ENCODE data around the gene ZNF624.

DNA sequence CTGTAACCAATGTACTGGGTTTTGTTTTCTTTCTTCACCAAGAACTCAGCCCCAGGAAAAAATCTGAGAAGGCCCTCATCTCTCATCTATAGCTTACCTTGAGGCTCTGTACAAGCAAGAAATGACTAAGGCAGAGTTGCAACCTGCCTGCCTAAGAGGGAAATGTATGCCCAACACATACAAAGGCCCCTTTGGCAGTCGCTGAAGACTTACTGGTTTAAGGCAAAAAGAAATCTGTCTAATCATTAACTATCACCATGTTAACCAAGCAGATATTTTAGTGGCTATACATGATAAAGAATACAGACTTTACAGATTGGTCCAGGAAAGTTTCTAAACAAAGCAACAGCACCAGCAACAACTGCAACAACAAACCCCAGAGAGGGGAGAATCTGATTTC, 14.2 kb downstream of the ZNF624 start:
- TF ChIP-seq, protein P1, sequence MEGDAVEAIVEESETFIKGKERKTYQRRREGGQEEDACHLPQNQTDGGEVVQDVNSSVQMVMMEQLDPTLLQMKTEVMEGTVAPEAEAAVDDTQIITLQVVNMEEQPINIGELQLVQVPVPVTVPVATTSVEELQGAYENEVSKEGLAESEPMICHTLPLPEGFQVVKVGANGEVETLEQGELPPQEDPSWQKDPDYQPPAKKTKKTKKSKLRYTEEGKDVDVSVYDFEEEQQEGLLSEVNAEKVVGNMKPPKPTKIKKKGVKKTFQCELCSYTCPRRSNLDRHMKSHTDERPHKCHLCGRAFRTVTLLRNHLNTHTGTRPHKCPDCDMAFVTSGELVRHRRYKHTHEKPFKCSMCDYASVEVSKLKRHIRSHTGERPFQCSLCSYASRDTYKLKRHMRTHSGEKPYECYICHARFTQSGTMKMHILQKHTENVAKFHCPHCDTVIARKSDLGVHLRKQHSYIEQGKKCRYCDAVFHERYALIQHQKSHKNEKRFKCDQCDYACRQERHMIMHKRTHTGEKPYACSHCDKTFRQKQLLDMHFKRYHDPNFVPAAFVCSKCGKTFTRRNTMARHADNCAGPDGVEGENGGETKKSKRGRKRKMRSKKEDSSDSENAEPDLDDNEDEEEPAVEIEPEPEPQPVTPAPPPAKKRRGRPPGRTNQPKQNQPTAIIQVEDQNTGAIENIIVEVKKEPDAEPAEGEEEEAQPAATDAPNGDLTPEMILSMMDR (IDR thresholded peaks at IDR 0.05), result no peak
- TF ChIP-seq POLR2A (IDR thresholded peaks at IDR 0.05), result no peak
